ENCODE measurements around the gene SLC30A1. TPM values are rescaled to one million over a fixed set of nuclear protein-coding genes. Genes with fewer than 3 reads are reported as not detected.

The SLC30A1 gene
- total and polyA plus RNA-seq, 2 of the 13 experiments (the other 11 are each of a cell fraction or from before 2014, with no cell fraction given): 5.9 to 24.4 TPM

- TF ChIP-seq PRDM15 (CRISPR knock-in tag; IDR thresholded peaks at IDR 0.05) (no peak), GTF2F1 (IDR thresholded peaks at IDR 0.05; ENCODE audit: low read length) (no peak), NFATC3 (CRISPR knock-in tag; IDR thresholded peaks at IDR 0.05) (no peak), CHCHD3 (CRISPR knock-in tag; IDR thresholded peaks at IDR 0.05) (no peak), TBL1XR1 (IDR thresholded peaks at IDR 0.05; ENCODE audit: borderline replicate concordance, low read length, partially characterized antibody) (peak; percentile 9), GATA4 (IDR thresholded peaks at IDR 0.05; ENCODE audit: borderline replicate concordance, low read depth) (no peak), DMAP1 (CRISPR knock-in tag; IDR thresholded peaks at IDR 0.05) (peak; percentile 48; the same call in 1 of the 2 replicates), ZSCAN25 (CRISPR knock-in tag; IDR thresholded peaks at IDR 0.05) (no peak), MTA1 (CRISPR knock-in tag; IDR thresholded peaks at IDR 0.05; ENCODE audit: borderline replicate concordance) (peak; percentile 89; the same call in 1 of the 2 replicates)
- TF ChIP-seq, protein P1, sequence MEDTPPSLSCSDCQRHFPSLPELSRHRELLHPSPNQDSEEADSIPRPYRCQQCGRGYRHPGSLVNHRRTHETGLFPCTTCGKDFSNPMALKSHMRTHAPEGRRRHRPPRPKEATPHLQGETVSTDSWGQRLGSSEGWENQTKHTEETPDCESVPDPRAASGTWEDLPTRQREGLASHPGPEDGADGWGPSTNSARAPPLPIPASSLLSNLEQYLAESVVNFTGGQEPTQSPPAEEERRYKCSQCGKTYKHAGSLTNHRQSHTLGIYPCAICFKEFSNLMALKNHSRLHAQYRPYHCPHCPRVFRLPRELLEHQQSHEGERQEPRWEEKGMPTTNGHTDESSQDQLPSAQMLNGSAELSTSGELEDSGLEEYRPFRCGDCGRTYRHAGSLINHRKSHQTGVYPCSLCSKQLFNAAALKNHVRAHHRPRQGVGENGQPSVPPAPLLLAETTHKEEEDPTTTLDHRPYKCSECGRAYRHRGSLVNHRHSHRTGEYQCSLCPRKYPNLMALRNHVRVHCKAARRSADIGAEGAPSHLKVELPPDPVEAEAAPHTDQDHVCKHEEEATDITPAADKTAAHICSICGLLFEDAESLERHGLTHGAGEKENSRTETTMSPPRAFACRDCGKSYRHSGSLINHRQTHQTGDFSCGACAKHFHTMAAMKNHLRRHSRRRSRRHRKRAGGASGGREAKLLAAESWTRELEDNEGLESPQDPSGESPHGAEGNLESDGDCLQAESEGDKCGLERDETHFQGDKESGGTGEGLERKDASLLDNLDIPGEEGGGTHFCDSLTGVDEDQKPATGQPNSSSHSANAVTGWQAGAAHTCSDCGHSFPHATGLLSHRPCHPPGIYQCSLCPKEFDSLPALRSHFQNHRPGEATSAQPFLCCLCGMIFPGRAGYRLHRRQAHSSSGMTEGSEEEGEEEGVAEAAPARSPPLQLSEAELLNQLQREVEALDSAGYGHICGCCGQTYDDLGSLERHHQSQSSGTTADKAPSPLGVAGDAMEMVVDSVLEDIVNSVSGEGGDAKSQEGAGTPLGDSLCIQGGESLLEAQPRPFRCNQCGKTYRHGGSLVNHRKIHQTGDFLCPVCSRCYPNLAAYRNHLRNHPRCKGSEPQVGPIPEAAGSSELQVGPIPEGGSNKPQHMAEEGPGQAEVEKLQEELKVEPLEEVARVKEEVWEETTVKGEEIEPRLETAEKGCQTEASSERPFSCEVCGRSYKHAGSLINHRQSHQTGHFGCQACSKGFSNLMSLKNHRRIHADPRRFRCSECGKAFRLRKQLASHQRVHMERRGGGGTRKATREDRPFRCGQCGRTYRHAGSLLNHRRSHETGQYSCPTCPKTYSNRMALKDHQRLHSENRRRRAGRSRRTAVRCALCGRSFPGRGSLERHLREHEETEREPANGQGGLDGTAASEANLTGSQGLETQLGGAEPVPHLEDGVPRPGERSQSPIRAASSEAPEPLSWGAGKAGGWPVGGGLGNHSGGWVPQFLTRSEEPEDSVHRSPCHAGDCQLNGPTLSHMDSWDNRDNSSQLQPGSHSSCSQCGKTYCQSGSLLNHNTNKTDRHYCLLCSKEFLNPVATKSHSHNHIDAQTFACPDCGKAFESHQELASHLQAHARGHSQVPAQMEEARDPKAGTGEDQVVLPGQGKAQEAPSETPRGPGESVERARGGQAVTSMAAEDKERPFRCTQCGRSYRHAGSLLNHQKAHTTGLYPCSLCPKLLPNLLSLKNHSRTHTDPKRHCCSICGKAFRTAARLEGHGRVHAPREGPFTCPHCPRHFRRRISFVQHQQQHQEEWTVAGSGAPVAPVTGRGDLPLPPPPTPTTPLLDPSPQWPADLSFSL (CRISPR knock-in tag; IDR thresholded peaks at IDR 0.05): no peak
- TF ChIP-seq, protein P2, sequence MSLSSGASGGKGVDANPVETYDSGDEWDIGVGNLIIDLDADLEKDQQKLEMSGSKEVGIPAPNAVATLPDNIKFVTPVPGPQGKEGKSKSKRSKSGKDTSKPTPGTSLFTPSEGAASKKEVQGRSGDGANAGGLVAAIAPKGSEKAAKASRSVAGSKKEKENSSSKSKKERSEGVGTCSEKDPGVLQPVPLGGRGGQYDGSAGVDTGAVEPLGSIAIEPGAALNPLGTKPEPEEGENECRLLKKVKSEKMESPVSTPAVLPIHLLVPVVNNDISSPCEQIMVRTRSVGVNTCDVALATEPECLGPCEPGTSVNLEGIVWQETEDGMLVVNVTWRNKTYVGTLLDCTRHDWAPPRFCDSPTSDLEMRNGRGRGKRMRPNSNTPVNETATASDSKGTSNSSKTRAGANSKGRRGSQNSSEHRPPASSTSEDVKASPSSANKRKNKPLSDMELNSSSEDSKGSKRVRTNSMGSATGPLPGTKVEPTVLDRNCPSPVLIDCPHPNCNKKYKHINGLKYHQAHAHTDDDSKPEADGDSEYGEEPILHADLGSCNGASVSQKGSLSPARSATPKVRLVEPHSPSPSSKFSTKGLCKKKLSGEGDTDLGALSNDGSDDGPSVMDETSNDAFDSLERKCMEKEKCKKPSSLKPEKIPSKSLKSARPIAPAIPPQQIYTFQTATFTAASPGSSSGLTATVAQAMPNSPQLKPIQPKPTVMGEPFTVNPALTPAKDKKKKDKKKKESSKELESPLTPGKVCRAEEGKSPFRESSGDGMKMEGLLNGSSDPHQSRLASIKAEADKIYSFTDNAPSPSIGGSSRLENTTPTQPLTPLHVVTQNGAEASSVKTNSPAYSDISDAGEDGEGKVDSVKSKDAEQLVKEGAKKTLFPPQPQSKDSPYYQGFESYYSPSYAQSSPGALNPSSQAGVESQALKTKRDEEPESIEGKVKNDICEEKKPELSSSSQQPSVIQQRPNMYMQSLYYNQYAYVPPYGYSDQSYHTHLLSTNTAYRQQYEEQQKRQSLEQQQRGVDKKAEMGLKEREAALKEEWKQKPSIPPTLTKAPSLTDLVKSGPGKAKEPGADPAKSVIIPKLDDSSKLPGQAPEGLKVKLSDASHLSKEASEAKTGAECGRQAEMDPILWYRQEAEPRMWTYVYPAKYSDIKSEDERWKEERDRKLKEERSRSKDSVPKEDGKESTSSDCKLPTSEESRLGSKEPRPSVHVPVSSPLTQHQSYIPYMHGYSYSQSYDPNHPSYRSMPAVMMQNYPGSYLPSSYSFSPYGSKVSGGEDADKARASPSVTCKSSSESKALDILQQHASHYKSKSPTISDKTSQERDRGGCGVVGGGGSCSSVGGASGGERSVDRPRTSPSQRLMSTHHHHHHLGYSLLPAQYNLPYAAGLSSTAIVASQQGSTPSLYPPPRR (CRISPR knock-in tag; IDR thresholded peaks at IDR 0.05; ENCODE audit: borderline replicate concordance): peak; percentile 54; the same call in 1 of the 2 replicates
Observed at GRCh38 chr1:211577819-211578639, 932 bp downstream of the SLC30A1 start (continued).

Measured in HepG2 (cell line).